HG02678 (cell line): ENCODE measurements around the gene ANKIB1.
"Not testable (repeated sequence)": the region's sequence is repeated elsewhere in the genome, so short reads cannot be mapped to it uniquely, and the experiment has no call there.

Experiments
- ATAC-seq: cut with Tn5 transposase; IDR thresholded peaks from one replicate; pipeline ENCODE4 v1.9.1; 2021; ENCODE audit warnings: mild to moderate bottlenecking, moderate library complexity; ENCODE audit not compliant: unreplicated experiment

ANKIB1 gene

GRCh38 chr7:92400013-92400412 lies 154.2 kb downstream of the ANKIB1 start:
- no peak for ATAC-seq

GRCh38 chr7:92402920-92403759 lies 157.4 kb downstream of the ANKIB1 start:
- no peak for ATAC-seq

GRCh38 chr7:92403760-92404074 lies 157.9 kb downstream of the ANKIB1 start:
- ATAC-seq: no peak

GRCh38 chr7:92404170-92404614 lies 158.4 kb downstream of the ANKIB1 start:
- ATAC-seq: no peak

GRCh38 chr7:92409357-92409756 lies 163.6 kb downstream of the ANKIB1 start:
- ATAC-seq: no peak

- not testable (repeated sequence) for ATAC-seq
These were observed 164.4 kb downstream of the ANKIB1 start for GRCh38 chr7:92410162-92410561.

GRCh38 chr7:92412745-92413144 lies 167.0 kb downstream of the ANKIB1 start:
- no peak for ATAC-seq

GRCh38 chr7:92413550-92413949 lies 167.8 kb downstream of the ANKIB1 start:
- no peak for ATAC-seq

- no peak for ATAC-seq
These were observed 169.5 kb downstream of the ANKIB1 start for GRCh38 chr7:92415225-92415624.

- no peak for ATAC-seq
These were observed 172.1 kb downstream of the ANKIB1 start for GRCh38 chr7:92417913-92418312.

- ATAC-seq: no peak
These were observed 176.1 kb downstream of the ANKIB1 start for GRCh38 chr7:92421676-92422435.

GRCh38 chr7:92422926-92423325 lies 177.2 kb downstream of the ANKIB1 start:
- no peak for ATAC-seq

- ATAC-seq: no peak
These were observed 177.9 kb downstream of the ANKIB1 start for GRCh38 chr7:92423710-92424131.

- ATAC-seq: no peak
These were observed 179.7 kb downstream of the ANKIB1 start for GRCh38 chr7:92425311-92425947.

- no peak for ATAC-seq
These were observed 181.4 kb downstream of the ANKIB1 start for GRCh38 chr7:92427193-92427592.

- no peak for ATAC-seq
These were observed 186.6 kb downstream of the ANKIB1 start for GRCh38 chr7:92432299-92432946.

GRCh38 chr7:92433019-92433418 lies 187.2 kb downstream of the ANKIB1 start:
- no peak for ATAC-seq

GRCh38 chr7:92435542-92435941 lies 189.8 kb downstream of the ANKIB1 start:
- ATAC-seq: no peak

GRCh38 chr7:92436612-92437445 lies 191.1 kb downstream of the ANKIB1 start:
- ATAC-seq: no peak

- no peak for ATAC-seq
These were observed 192.2 kb downstream of the ANKIB1 start for GRCh38 chr7:92437956-92438491.
